ENCODE measurements around the gene IFRD2.

IFRD2 gene

DNA sequence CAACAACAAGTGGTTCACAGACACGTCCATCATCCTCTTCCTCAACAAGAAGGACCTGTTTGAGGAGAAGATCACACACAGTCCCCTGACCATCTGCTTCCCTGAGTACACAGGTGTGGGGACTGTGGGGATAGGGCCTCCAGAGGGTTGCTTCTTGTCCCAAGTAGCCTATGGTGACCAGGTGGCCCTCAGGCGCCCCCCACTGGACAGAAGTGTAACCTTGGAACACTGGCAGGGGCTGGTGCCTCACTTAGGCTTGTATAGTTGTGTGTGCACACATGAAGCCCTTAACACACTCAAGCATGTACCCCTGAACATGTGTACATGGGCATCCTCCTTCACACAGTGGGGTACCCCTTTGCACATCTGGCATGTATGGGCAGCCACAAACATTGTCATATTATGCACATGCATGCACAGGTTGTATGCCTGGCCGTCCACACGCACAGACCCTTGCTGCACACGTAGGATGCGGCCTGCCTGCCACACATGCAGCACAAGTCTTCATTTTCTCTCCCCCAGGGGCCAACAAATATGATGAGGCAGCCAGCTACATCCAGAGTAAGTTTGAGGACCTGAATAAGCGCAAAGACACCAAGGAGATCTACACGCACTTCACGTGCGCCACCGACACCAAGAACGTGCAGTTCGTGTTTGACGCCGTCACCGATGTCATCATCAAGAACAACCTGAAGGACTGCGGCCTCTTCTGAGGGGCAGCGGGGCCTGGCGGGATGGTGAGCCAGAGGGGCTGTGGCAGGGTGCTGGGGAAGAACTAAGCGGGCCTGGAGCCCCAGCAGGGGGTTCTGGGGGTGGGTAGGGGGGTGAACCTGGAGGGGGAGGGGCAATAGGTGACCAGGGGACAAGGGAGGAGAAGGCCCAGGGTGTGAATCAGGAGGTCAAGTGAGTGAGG lies 35.0 kb downstream of the IFRD2 start:
- Histone ChIP-seq H3K36me3 (peaks cover 87% of the 10 kb centered on the region), H3K9me3 (peaks cover 10% of the 10 kb centered on the region), H3K27ac (peak overlapping the region; percentile 100), H3K4me1 (ENCODE audit: control insufficient read depth in 1 of 2, insufficient read depth in 1 of 2, low read depth in 1 of 2, low read length in 1 of 2) (peaks cover 50 to 54% of the 10 kb centered on the region in 2 experiments), H3K4me3 (ENCODE audit: low read depth in 1 of 2, low read length in 1 of 2) (no peak overlapping the region), H3K27me3 (no peaks in the 10 kb centered on the region)
- TF ChIP-seq, protein P1, sequence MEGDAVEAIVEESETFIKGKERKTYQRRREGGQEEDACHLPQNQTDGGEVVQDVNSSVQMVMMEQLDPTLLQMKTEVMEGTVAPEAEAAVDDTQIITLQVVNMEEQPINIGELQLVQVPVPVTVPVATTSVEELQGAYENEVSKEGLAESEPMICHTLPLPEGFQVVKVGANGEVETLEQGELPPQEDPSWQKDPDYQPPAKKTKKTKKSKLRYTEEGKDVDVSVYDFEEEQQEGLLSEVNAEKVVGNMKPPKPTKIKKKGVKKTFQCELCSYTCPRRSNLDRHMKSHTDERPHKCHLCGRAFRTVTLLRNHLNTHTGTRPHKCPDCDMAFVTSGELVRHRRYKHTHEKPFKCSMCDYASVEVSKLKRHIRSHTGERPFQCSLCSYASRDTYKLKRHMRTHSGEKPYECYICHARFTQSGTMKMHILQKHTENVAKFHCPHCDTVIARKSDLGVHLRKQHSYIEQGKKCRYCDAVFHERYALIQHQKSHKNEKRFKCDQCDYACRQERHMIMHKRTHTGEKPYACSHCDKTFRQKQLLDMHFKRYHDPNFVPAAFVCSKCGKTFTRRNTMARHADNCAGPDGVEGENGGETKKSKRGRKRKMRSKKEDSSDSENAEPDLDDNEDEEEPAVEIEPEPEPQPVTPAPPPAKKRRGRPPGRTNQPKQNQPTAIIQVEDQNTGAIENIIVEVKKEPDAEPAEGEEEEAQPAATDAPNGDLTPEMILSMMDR (IDR thresholded peaks at IDR 0.05), result peak; percentile 26

DNA sequence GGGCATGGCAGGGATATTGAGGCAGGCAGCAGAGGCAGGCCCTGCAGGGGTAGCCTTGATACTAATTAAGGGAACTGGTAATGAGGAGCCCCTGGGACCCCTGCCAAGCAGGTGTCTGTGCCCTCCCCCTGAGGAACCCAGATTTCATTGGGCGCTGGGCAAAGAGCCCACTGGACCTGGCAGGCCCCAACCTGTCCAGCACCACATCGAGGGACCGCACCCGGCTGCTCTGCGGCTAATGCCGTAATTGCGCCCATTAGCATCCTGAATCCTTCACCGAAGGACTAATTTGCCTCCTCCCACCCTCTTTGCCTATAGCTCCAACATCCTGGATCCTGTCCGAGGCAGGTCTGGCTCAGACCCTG lies 37.0 kb downstream of the IFRD2 start:
- peak overlapping the region; percentile 100 for H3K27ac ChIP-seq
- TF ChIP-seq, protein P1 (IDR thresholded peaks at IDR 0.05), result no peak
- peaks cover 58 to 62% of the 10 kb centered on the region in 2 experiments for H3K4me1 ChIP-seq (ENCODE audit: control insufficient read depth in 1 of 2, insufficient read depth in 1 of 2, low read depth in 1 of 2, low read length in 1 of 2)
- H3K27me3 ChIP-seq, result no peaks in the 10 kb centered on the region
- H3K36me3 ChIP-seq, result peaks cover 94% of the 10 kb centered on the region
- peak overlapping the region; percentile 20 to 48 for H3K4me3 ChIP-seq (ENCODE audit: low read depth in 1 of 2, low read length in 1 of 2)
- H3K9me3 ChIP-seq, result peaks cover 10% of the 10 kb centered on the region

DNA sequence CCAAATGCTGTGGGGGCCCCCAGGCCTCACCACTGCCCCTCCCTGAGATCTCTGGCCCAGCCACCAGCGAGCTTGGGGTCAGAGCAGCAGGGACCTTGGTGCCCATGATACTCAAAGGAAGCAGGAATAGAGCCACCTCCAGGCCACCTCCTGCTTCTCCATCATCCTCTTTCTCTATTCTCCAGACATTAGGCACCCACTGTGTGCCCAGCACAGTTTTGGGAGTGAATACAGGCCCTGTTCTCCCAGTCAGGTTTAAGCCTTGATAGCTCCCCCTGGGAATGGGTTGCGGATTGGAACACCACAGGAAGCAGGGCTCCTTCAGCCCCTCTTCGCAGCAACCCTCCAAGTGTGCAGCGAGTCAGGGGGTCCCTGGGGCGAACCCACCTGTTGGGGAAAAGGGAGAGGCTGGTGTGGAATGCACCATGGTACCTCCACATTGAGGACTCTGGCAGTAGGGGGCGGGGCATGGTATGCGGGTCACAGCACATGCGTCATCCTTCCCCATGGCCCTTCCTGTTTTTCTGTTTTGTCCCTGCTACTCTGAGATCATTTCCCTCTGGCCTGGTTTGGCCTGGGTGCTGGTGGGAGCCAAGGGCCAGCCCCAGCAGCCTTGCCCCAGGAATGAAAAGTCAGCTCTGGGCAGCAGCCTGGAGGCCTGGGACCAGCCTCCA lies 37.5 kb downstream of the IFRD2 start:
- Histone ChIP-seq H3K27ac (peak overlapping the region; percentile 100), H3K4me3 (ENCODE audit: low read depth in 1 of 2, low read length in 1 of 2) (peak overlapping the region; percentile 20 to 48), H3K36me3 (peaks cover 98% of the 10 kb centered on the region), H3K9me3 (peaks cover 10% of the 10 kb centered on the region), H3K4me1 (ENCODE audit: control insufficient read depth in 1 of 2, insufficient read depth in 1 of 2, low read depth in 1 of 2, low read length in 1 of 2) (peaks cover 62% of the 10 kb centered on the region in 2 experiments), H3K27me3 (no peaks in the 10 kb centered on the region)
- TF ChIP-seq, protein P1 (IDR thresholded peaks at IDR 0.05), result peak; percentile 55

DNA sequence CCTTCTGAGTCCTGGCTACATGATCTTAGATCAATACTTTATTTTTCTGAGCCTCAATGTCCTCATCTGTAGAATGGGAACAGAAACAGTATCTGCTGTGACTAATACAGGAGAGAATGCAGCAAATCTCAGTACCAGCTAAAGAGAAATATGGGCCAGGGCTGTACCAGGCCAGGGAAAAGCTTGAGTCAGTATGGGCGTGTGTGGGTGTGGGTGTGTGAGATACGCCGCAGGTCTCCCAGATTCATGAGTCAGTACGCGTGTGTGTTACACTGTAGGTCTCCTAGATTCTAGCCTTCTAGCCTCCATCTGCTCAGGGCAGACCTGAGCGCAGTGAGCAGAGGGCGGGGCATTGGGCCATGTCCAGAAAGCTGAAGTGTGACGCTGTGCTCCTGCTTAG lies 41.0 kb downstream of the IFRD2 start:
- TF ChIP-seq, protein P1 (IDR thresholded peaks at IDR 0.05), result no peak
- no peak overlapping the region for H3K4me3 ChIP-seq (ENCODE audit: low read depth in 1 of 2, low read length in 1 of 2)
- no peaks in the 10 kb centered on the region for H3K27me3 ChIP-seq
- H3K36me3 ChIP-seq, result peaks cover 97% of the 10 kb centered on the region
- peaks cover 92 to 93% of the 10 kb centered on the region in 2 experiments for H3K4me1 ChIP-seq (ENCODE audit: control insufficient read depth in 1 of 2, insufficient read depth in 1 of 2, low read depth in 1 of 2, low read length in 1 of 2)
- peak overlapping the region; percentile 100 for H3K27ac ChIP-seq
- H3K9me3 ChIP-seq, result no peaks in the 10 kb centered on the region

DNA sequence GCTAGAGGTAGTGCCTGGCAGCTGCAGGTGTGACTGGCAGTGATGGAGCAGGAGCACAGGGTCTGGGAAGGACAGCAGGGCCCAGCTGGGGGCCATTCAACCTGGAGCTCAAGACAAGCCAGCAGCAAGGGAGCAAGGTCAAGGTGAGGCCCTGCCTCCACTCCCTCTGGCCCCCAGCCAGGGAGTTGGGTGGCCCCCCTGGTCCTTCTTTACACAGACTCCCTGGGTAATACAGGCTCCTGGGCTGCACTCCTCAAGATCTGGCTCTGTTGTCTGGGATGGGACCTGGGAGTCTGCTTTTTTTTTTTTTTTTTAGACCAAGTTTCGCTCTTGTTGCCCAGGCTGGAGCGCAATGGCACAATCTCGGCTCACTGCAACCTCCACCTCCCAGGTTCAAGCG lies 41.7 kb downstream of the IFRD2 start:
- TF ChIP-seq, protein P1 (IDR thresholded peaks at IDR 0.05), result no peak
- H3K4me3 ChIP-seq (ENCODE audit: low read depth in 1 of 2, low read length in 1 of 2), result no peak overlapping the region
- peaks cover 92% of the 10 kb centered on the region for H3K36me3 ChIP-seq
- H3K27me3 ChIP-seq, result no peaks in the 10 kb centered on the region
- peak overlapping the region; percentile 100 for H3K27ac ChIP-seq
- no peaks in the 10 kb centered on the region for H3K9me3 ChIP-seq
- peaks cover 97% of the 10 kb centered on the region in 2 experiments for H3K4me1 ChIP-seq (ENCODE audit: control insufficient read depth in 1 of 2, insufficient read depth in 1 of 2, low read depth in 1 of 2, low read length in 1 of 2)
